NOMO-1 treated with DMSO at 0.1 percent for 48 hours (cell line): ENCODE data around the gene KAT2A.

ENCODE experiments used
- DNase-seq: peaks from one replicate; lab custom pipeline; 2025; ENCODE audit not compliant: unreplicated experiment; lab: John Stamatoyannopoulos, UW

KAT2A gene

DNA sequence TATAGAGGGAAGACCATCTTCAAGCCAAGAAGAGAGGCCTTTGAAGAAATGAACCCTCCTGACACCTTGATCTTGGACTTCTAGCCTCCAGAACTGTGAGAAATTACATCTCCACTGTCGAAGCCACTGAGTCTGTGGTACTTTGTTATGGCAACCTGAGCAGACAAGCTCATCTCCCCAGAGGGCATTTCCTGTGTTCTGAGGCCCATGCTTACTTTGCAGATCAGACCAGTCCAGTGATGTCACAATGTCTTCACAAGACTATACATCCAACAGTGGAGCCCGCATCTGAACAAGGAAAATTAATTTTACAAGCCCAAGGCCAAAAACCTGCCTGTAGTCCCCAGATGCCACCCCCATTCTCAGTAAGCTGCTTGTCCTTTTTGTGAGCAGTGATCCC lies 56.0 kb downstream of the KAT2A start:
- DNase-seq, result no peak
